Erythroblast (primary cell): ENCODE data around the gene CNOT11.

Source experiments
- GATA1 ChIP-seq: IDR thresholded peaks from 2 replicates; pipeline ENCODE4 v1.6.1; 2011; ENCODE audit warnings: low read depth, mild to moderate bottlenecking, control low read depth, low read length, moderate library complexity
- POLR2A ChIP-seq: IDR thresholded peaks from 2 replicates; pipeline ENCODE4 v1.6.1; 2011; ENCODE audit warnings: mild to moderate bottlenecking, low read length

- TF ChIP-seq POLR2A, result no peak
- no peak for TF ChIP-seq GATA1
Observed at GRCh38 chr2:101204400-101205115, 48.1 kb upstream of the CNOT11 start.
